H9 (cell line): ENCODE measurements around the gene NDUFA12. TPM values are rescaled to one million over a fixed set of nuclear protein-coding genes. Genes with fewer than 3 reads are reported as not detected.

Experiments
- DNase-seq: peaks from one replicate; pipeline ENCODE4 v3.0.0-alpha.2; 2017
- H2AFZ ChIP-seq: one replicate; pipeline ENCODE4 v1.6.1; 2013; ENCODE audit warnings: mild to moderate bottlenecking, low read length, control low read depth, moderate library complexity
- H2AK5ac ChIP-seq: 2 replicates; pipeline ENCODE4 v1.6.1; 2013; ENCODE audit warnings: low read length, control low read depth, mixed read lengths; ENCODE audit not compliant: insufficient read length
- H2BK120ac ChIP-seq: one replicate; pipeline ENCODE4 v1.6.1; 2013; ENCODE audit warnings: low read depth, mild to moderate bottlenecking, low read length, control low read depth, inconsistent platforms; ENCODE audit not compliant: poor library complexity, severe bottlenecking
- H2BK12ac ChIP-seq: 2 replicates; pipeline ENCODE4 v1.6.1; 2013; ENCODE audit warnings: low read length, control low read depth, mixed read lengths, low read depth; ENCODE audit not compliant: insufficient read length
- H2BK15ac ChIP-seq: 2 replicates; pipeline ENCODE4 v1.6.1; 2013; ENCODE audit warnings: low read depth, low read length, control low read depth
- H2BK20ac ChIP-seq: one replicate; pipeline ENCODE4 v1.6.1; 2013; ENCODE audit warnings: low read depth, mild to moderate bottlenecking, low read length, control low read depth, inconsistent platforms; ENCODE audit not compliant: poor library complexity, severe bottlenecking
- H2BK5ac ChIP-seq: 2 replicates; pipeline ENCODE4 v1.6.1; 2013; ENCODE audit warnings: low read length, control low read depth, mixed read lengths; ENCODE audit not compliant: insufficient read length
- H3K14ac ChIP-seq: 2 replicates; pipeline ENCODE4 v1.6.1; 2013; ENCODE audit warnings: low read length, control low read depth; ENCODE audit not compliant: insufficient read depth
- H3K18ac ChIP-seq: 2 replicates; pipeline ENCODE4 v1.6.1; 2013; ENCODE audit warnings: low read depth, mild to moderate bottlenecking, mixed read lengths, low read length, control low read depth; ENCODE audit not compliant: insufficient read length
- H3K23ac ChIP-seq: 2 replicates; pipeline ENCODE4 v1.6.1; 2013; ENCODE audit warnings: low read length, control low read depth, mixed read lengths, low read depth; ENCODE audit not compliant: insufficient read length
- H3K23me2 ChIP-seq: 2 replicates; pipeline ENCODE4 v1.6.1; 2013; ENCODE audit warnings: low read depth, mild to moderate bottlenecking, mixed read lengths, low read length, control low read depth; ENCODE audit not compliant: insufficient read length, poor library complexity, severe bottlenecking
- H3K27ac ChIP-seq: 2 replicates; pipeline ENCODE4 v1.5.1; 2013; ENCODE audit warnings: low read length, control low read depth, mixed read lengths, low read depth; ENCODE audit not compliant: insufficient read length
- H3K27me3 ChIP-seq: 2 replicates; pipeline ENCODE4 v1.6.1; 2013; ENCODE audit warnings: low read length, control low read depth, inconsistent platforms; ENCODE audit not compliant: insufficient read depth
- H3K4ac ChIP-seq: 2 replicates; pipeline ENCODE4 v1.6.1; 2013; ENCODE audit warnings: low read depth, mild to moderate bottlenecking, control low read depth, inconsistent platforms, low read length, moderate library complexity
- H3K4me1 ChIP-seq: 2 replicates; pipeline ENCODE4 v1.6.1; 2013; ENCODE audit warnings: low read length, control low read depth, inconsistent platforms; ENCODE audit not compliant: insufficient read depth
- H3K4me2 ChIP-seq: 2 replicates; pipeline ENCODE4 v1.6.1; 2013; ENCODE audit warnings: low read length, control low read depth, mixed read lengths; ENCODE audit not compliant: insufficient read length, insufficient read depth
- H3K56ac ChIP-seq: 2 replicates; pipeline ENCODE4 v1.6.1; 2013; ENCODE audit warnings: low read depth, mild to moderate bottlenecking, mixed read lengths, low read length, control low read depth; ENCODE audit not compliant: insufficient read length
- H3K79me1 ChIP-seq: 2 replicates; pipeline ENCODE4 v1.6.1; 2013; ENCODE audit warnings: low read depth, mild to moderate bottlenecking, moderate library complexity, low read length, control low read depth, inconsistent platforms; ENCODE audit not compliant: insufficient read depth, poor library complexity, severe bottlenecking
- H3K79me2 ChIP-seq: 2 replicates; pipeline ENCODE4 v1.6.1; 2013; ENCODE audit warnings: low read length, control low read depth, inconsistent platforms; ENCODE audit not compliant: insufficient read depth
- H3K9ac ChIP-seq: 2 replicates; pipeline ENCODE4 v1.6.1; 2013; ENCODE audit warnings: low read length, control low read depth, mixed read lengths; ENCODE audit not compliant: insufficient read length; ENCODE audit errors: extremely low read depth
- H3K9me3 ChIP-seq: one replicate; pipeline ENCODE4 v1.6.1; 2013; ENCODE audit warnings: low read depth, low read length, inconsistent platforms; ENCODE audit not compliant: control insufficient read depth
- H3T11ph ChIP-seq: one replicate; pipeline ENCODE4 v1.6.1; 2013; ENCODE audit warnings: mild to moderate bottlenecking, low read length, control low read depth, inconsistent platforms
- H4K20me1 ChIP-seq: one replicate; pipeline ENCODE4 v1.6.1; 2013; ENCODE audit not compliant: control insufficient read depth, insufficient read length, insufficient read depth
- H4K5ac ChIP-seq: 2 replicates; pipeline ENCODE4 v1.6.1; 2013; ENCODE audit warnings: low read depth, mild to moderate bottlenecking, mixed read lengths, low read length, control low read depth; ENCODE audit not compliant: insufficient read length
- H4K8ac ChIP-seq: replicated peaks from 2 replicates; pipeline ENCODE4 v1.6.1; 2013; ENCODE audit warnings: low read length, control low read depth, mixed read lengths, low read depth; ENCODE audit not compliant: insufficient read length
- H4K91ac ChIP-seq: 2 replicates; pipeline ENCODE4 v1.6.1; 2013; ENCODE audit warnings: low read depth, mild to moderate bottlenecking, moderate library complexity, mixed read lengths, low read length, control low read depth; ENCODE audit not compliant: insufficient read length
- H3K27ac Mint-ChIP-seq, 3 experiments: 2 replicates in 2 of 3; 3 replicates in 1 of 3; pipeline ENCODE4 v1.8.0; 2020 to 2021; ENCODE audit warnings: mixed read lengths in 3 of 3, mild to moderate bottlenecking in 1 of 3, moderate library complexity in 1 of 3
- H3K27me3 Mint-ChIP-seq: 2 replicates; pipeline ENCODE4 v1.8.0; 2021; ENCODE audit warnings: low read depth, mild to moderate bottlenecking, moderate library complexity, mixed read lengths
- H3K36me3 Mint-ChIP-seq, 3 experiments: 2 replicates in 2 of 3; 3 replicates in 1 of 3; pipeline ENCODE4 v1.8.0; 2020 to 2021; ENCODE audit warnings: low read depth in 3 of 3, mixed read lengths in 3 of 3; ENCODE audit not compliant: insufficient read depth in 1 of 3
- H3K4me1 Mint-ChIP-seq, 2 experiments: 2 replicates each; pipeline ENCODE4 v1.8.0; 2020; ENCODE audit warnings: mixed read lengths in 2 of 2
- H3K4me3 Mint-ChIP-seq, 2 experiments: 2 replicates in 1 of 2; 3 replicates in 1 of 2; pipeline ENCODE4 v1.8.0; 2020 to 2021; ENCODE audit warnings: mild to moderate bottlenecking in 2 of 2, mixed read lengths in 2 of 2, moderate library complexity in 1 of 2
- H3K9me3 Mint-ChIP-seq, 2 experiments: 2 replicates in 1 of 2; 3 replicates in 1 of 2; pipeline ENCODE4 v1.8.0; 2020; ENCODE audit warnings: mild to moderate bottlenecking in 2 of 2, mixed read lengths in 2 of 2, moderate library complexity in 1 of 2
- WGBS: extraction: QIAGEN DNeasy Blood & Tissue Kit; methylation state at CpG from one replicate; pipeline ENCODE4 v1.1.7; 2013; ENCODE audit warnings: missing lambda C conversion rate, low lambda C conversion rate, mixed read lengths; ENCODE audit not compliant: insufficient read length; ENCODE audit errors: extremely low coverage; 5-methylcytosine and 5-hydroxymethylcytosine counted together
- total RNA-seq: library from RNA; stranded (reverse); gene quantifications from 2 replicates; pipeline ENCODE4 v1.2.1, GENCODE V29; 2021
- TF ChIP-seq, protein P1 (sequence below): fragments of 200-600 bp; sonication (generic); conservative IDR thresholded peaks from 3 replicates; pipeline ENCODE4 v1.8.0; 2021; ENCODE audit warnings: antibody characterized with exemption, mild to moderate bottlenecking

NDUFA12 gene
- total RNA-seq, 1 experiment from 2014 or later, result 104 TPM

DNA sequence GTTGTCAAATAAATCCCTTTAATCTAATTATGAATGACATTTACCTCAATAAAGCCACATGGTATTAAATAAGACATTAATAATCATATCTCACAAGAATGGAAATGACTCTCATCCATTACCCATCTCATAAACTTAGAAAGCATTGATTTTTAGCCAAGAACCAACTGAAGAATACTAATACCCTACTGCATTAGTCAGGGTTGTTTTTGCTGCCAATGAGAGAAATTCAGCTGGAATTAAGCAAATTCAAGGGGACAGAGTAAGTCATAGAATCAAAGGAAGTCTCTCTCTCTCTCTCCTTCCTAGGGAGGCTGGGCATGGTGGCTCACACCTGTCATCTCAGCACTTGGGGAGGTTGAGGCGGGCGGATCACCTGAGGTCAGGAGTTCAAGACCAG lies 41.6 kb downstream of the NDUFA12 start:
- Histone ChIP-seq H3K27ac (no peak overlapping the region), H2BK120ac (no peak overlapping the region), H3K9me3 (no peaks in the 10 kb centered on the region), H2BK5ac (no peak overlapping the region), H3K23ac (no peak overlapping the region), H2BK15ac (no peak overlapping the region), H3K79me2 (no peaks in the 10 kb centered on the region), H3K23me2 (no peaks in the 10 kb centered on the region), H3T11ph (no peak overlapping the region), H2AFZ (no peak overlapping the region), H3K4ac (no peak overlapping the region), H4K5ac (no peak overlapping the region), H4K20me1 (no peaks in the 10 kb centered on the region), H2BK12ac (no peak overlapping the region), H3K27me3 (no peaks in the 10 kb centered on the region), H3K4me2 (no peak overlapping the region), H3K14ac (no peak overlapping the region), H3K9ac (no peak overlapping the region), H4K8ac (no peak overlapping the region), H2AK5ac (no peak overlapping the region), H3K79me1 (no peaks in the 10 kb centered on the region), H2BK20ac (no peak overlapping the region), H4K91ac (no peak overlapping the region), H3K4me1 (no peaks in the 10 kb centered on the region), H3K56ac (no peak overlapping the region), H3K18ac (no peak overlapping the region)
- no peaks in the 10 kb centered on the region; a peak in 1 of 7 replicates for H3K36me3 Mint-ChIP-seq
- no CpG with 5 or more reads among the region's 2 CpGs for WGBS
- no peaks in the 10 kb centered on the region; the same call in 1 of the 2 replicates for H3K27me3 Mint-ChIP-seq
- no peak overlapping the region; a peak in 1 of 7 replicates for H3K27ac Mint-ChIP-seq
- no peaks in the 10 kb centered on the region for H3K9me3 Mint-ChIP-seq
- TF ChIP-seq, protein P1, sequence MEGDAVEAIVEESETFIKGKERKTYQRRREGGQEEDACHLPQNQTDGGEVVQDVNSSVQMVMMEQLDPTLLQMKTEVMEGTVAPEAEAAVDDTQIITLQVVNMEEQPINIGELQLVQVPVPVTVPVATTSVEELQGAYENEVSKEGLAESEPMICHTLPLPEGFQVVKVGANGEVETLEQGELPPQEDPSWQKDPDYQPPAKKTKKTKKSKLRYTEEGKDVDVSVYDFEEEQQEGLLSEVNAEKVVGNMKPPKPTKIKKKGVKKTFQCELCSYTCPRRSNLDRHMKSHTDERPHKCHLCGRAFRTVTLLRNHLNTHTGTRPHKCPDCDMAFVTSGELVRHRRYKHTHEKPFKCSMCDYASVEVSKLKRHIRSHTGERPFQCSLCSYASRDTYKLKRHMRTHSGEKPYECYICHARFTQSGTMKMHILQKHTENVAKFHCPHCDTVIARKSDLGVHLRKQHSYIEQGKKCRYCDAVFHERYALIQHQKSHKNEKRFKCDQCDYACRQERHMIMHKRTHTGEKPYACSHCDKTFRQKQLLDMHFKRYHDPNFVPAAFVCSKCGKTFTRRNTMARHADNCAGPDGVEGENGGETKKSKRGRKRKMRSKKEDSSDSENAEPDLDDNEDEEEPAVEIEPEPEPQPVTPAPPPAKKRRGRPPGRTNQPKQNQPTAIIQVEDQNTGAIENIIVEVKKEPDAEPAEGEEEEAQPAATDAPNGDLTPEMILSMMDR, result no peak
- DNase-seq, result no peak
- no peaks in the 10 kb centered on the region for H3K4me1 Mint-ChIP-seq
- no peak overlapping the region for H3K4me3 Mint-ChIP-seq
